Measurements from ENCODE around the gene OR14C36. TPM values are rescaled to one million over a fixed set of nuclear protein-coding genes. Genes with fewer than 3 reads are reported as not detected.
"Not testable (repeated sequence)": the region's sequence is repeated elsewhere in the genome, so short reads cannot be mapped to it uniquely, and the experiment has no call there.

OR14C36 gene
- total RNA-seq, result not detected

GRCh38 chr1:248348475-248348874 lies at the start of gene OR14C36:
Gene OR14C36, plus strand, starts transcription at chr1:248348775. Its CDS starts 0 bp downstream, at chr1:248348775.
- Histone ChIP-seq H3K4me1 (no peaks in the 10 kb centered on the region), H3K9me3 (no peaks in the 10 kb centered on the region), H3K27ac (no peak within 1 kb of the TSS), H3K27me3 (no peaks in the 10 kb centered on the region), H3K36me3 (no peaks in the 10 kb centered on the region), H3K4me3 (no peak within 1 kb of the TSS)
- DNase-seq (ENCODE audit: low spot score in 2 of 2), result no peak
- 69% methylated on average over 4 of the region's 4 CpGs for WGBS
- no peak for TF ChIP-seq POLR2A (IDR thresholded peaks at IDR 0.05)
- TF ChIP-seq POLR2AphosphoS5 (IDR thresholded peaks at IDR 0.05), result no peak
- TF ChIP-seq CTCF (IDR thresholded peaks at IDR 0.05), result no peak
- no peak for TF ChIP-seq EP300 (IDR thresholded peaks at IDR 0.05)

DNA sequence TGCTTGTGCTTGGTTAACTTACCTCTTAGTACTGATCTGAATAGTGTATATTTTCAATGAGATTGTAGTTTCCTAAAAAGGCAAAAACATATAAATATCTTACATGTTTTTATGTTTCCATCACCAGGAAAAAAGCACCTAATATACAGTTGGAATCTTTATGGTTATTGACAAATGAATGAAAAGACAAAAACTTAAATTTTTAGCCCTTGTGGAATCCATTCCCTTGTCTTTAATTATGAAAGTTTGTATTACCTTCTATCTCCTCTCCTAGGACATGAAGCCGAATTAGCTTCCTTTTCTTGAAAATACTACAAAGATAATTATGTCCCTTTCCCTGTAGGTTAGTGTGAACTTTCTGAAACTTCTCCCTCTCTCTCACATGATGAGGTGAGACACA lies 45.3 kb upstream of the OR14C36 start, which contains the start of gene OR2T12:
TSS of gene OR2T12 (minus strand) at position 101 of the 400 bp plus-strand sequence. CDS start 7,846 bp downstream, outside the sequence.
- TF ChIP-seq POLR2AphosphoS5 (IDR thresholded peaks at IDR 0.05) (no peak), EP300 (IDR thresholded peaks at IDR 0.05) (no peak), CTCF (IDR thresholded peaks at IDR 0.05) (no peak), POLR2A (IDR thresholded peaks at IDR 0.05) (no peak)
- Histone ChIP-seq H3K36me3 (no peaks in the 10 kb centered on the region), H3K27ac (no peak within 1 kb of the TSS), H3K4me1 (no peaks in the 10 kb centered on the region), H3K9me3 (peaks cover 6% of the 10 kb centered on the region), H3K27me3 (no peaks in the 10 kb centered on the region), H3K4me3 (no peak within 1 kb of the TSS)
- DNase-seq (ENCODE audit: low spot score in 2 of 2), result no peak
- WGBS, result 88% methylated on average over 1 of the region's 1 CpG

DNA sequence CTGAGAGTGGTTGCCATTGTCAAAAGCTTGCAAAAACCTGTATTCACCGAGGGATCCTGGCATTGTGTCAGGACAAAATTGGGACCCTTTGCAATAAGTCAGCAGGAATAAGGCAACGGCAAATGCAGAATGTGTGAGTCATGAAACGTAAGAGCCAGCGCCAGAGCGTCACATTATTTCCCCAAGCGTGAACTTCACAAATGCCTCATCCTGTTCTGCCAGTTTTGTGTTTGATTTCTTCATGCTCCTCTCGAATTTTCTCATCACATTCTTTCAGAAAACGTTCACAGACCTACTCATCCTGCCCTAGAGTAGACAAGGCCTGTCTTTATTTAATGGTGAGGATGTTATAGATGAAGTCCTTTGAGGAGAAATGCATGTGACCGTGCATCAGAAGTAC lies 42.9 kb upstream of the OR14C36 start:
- not testable (repeated sequence) for H3K36me3 ChIP-seq; H3K27ac ChIP-seq; H3K4me1 ChIP-seq; DNase-seq (ENCODE audit: low spot score in 2 of 2); H3K9me3 ChIP-seq; H3K27me3 ChIP-seq; H3K4me3 ChIP-seq
- WGBS, result 64% methylated on average over 8 of the region's 9 CpGs

DNA sequence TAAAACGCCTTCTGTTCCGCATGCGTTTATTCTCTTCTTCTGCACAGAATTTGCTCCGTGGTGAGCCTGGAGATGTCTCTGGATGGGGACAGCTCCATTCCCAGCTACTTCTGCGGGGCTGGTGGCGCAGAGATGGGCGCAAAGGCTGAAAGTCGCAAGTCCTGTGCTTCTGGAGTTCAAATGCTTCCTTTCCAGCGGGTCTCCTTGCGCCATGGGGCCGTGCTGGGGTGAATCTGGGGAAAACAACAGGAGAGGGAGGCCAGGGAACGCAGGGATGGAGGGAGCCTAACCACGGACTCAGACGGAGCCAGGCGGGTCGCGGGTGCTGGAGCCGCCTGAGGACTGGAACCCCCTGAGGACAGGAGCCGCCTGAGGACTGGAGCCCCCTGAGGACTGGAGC lies 42.5 kb upstream of the OR14C36 start:
- no peak for DNase-seq (ENCODE audit: low spot score in 2 of 2)
- no peaks in the 10 kb centered on the region for H3K9me3 ChIP-seq
- WGBS, result 92% methylated on average over 17 of the region's 19 CpGs
- no peaks in the 10 kb centered on the region for H3K27me3 ChIP-seq
- no peaks in the 10 kb centered on the region for H3K36me3 ChIP-seq
- no peaks in the 10 kb centered on the region for H3K4me1 ChIP-seq
- H3K4me3 ChIP-seq, result no peak overlapping the region
- TF ChIP-seq CTCF (IDR thresholded peaks at IDR 0.05) (no peak), EP300 (IDR thresholded peaks at IDR 0.05) (no peak), POLR2AphosphoS5 (IDR thresholded peaks at IDR 0.05) (no peak), POLR2A (IDR thresholded peaks at IDR 0.05) (no peak)
- no peak overlapping the region for H3K27ac ChIP-seq

DNA sequence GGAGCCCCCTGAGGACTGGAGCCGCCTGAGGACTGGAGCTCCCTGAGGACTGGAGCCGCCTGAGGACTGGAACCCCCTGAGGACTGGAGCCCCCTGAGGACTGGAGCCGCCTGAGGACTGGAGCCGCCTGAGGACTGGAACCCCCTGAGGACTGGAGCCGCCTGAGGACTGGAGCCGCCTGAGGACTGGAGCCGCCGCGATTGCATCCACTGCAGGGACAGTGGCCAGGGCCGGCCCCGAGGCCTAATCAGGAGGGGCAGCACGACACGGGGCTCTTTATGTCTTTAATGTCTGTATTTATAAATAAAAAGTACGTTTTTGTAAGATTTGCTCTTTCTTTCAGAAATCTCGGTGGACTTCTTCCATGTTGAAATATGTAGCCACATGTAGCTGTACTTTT lies 41.8 kb upstream of the OR14C36 start:
- 74% methylated on average over 11 of the region's 15 CpGs for WGBS

DNA sequence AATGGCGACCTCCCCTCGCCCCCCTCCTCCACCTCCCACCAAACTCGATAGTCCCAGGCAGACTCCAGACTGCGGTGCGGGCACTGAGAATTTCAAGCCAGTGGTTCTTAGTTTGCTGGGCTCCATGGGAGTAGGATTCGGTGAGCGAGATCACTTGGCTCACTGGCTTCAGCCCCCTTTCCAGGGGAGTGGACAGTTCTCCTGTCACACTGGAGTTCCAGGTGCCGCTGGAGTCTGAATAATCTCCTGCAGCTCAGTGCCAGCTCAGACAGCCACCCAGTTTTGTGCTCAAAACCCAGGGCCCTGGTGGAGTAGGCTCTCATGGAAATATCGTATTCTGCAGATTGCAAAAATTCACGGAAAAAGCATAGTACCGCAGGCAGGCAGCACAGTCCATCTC lies 31.8 kb upstream of the OR14C36 start:
- no peaks in the 10 kb centered on the region for H3K9me3 ChIP-seq
- H3K4me3 ChIP-seq, result no peak overlapping the region
- no peaks in the 10 kb centered on the region for H3K4me1 ChIP-seq
- no peak for TF ChIP-seq POLR2A (IDR thresholded peaks at IDR 0.05)
- TF ChIP-seq POLR2AphosphoS5 (IDR thresholded peaks at IDR 0.05), result no peak
- no peak for TF ChIP-seq EP300 (IDR thresholded peaks at IDR 0.05)
- no peak for TF ChIP-seq CTCF (IDR thresholded peaks at IDR 0.05)
- no peak overlapping the region for H3K27ac ChIP-seq
- WGBS, result 86% methylated on average over 6 of the region's 11 CpGs
- no peaks in the 10 kb centered on the region for H3K36me3 ChIP-seq
- H3K27me3 ChIP-seq, result no peaks in the 10 kb centered on the region
- DNase-seq (ENCODE audit: low spot score in 2 of 2), result no peak

More for the DNA sequence above, 41.8 kb upstream of the OR14C36 start:
- not testable (repeated sequence) for H3K36me3 ChIP-seq; H3K27ac ChIP-seq; H3K9me3 ChIP-seq; DNase-seq (ENCODE audit: low spot score in 2 of 2); H3K27me3 ChIP-seq; H3K4me1 ChIP-seq; H3K4me3 ChIP-seq

Measured in suprapubic skin (tissue), 4 donors.